NCI-H1048 (cell line): ENCODE results near the gene SP5.
"Not testable (repeated sequence)": the region's sequence is repeated elsewhere in the genome, so short reads cannot be mapped to it uniquely, and the experiment has no call there.

Experiments
- DNase-seq: peaks from one replicate; lab custom pipeline; 2025; lab: John Stamatoyannopoulos, UW

SP5 gene

GRCh38 chr2:170739048-170739447 is 23.9 kb downstream of the SP5 start:
- no peak for DNase-seq

- no peak for DNase-seq
These were observed 24.4 kb downstream of the SP5 start for GRCh38 chr2:170739507-170740046.

- DNase-seq = no peak
These were observed 25.5 kb downstream of the SP5 start for GRCh38 chr2:170740660-170741059.

- DNase-seq = no peak
These were observed 26.9 kb downstream of the SP5 start for GRCh38 chr2:170742000-170742399.

- no peak for DNase-seq
These were observed 27.9 kb downstream of the SP5 start for GRCh38 chr2:170742896-170743529.

GRCh38 chr2:170743530-170744239 is 28.5 kb downstream of the SP5 start:
- no peak for DNase-seq

- DNase-seq = no peak
These were observed 29.3 kb downstream of the SP5 start for GRCh38 chr2:170744248-170745002.

- no peak for DNase-seq
These were observed 30.2 kb downstream of the SP5 start for GRCh38 chr2:170745305-170745704.

GRCh38 chr2:170747921-170748320 is 32.8 kb downstream of the SP5 start:
- DNase-seq = no peak

GRCh38 chr2:170751555-170751954 is 36.4 kb downstream of the SP5 start:
- not testable (repeated sequence) for DNase-seq

GRCh38 chr2:170761572-170761971 is 46.4 kb downstream of the SP5 start:
- DNase-seq = no peak

- no peak for DNase-seq
These were observed 47.6 kb downstream of the SP5 start for GRCh38 chr2:170762760-170763159.

GRCh38 chr2:170763232-170763631 is 48.1 kb downstream of the SP5 start:
- no peak for DNase-seq

GRCh38 chr2:170764880-170765261 is 49.7 kb downstream of the SP5 start:
- no peak for DNase-seq

GRCh38 chr2:170766693-170767092 is 51.6 kb downstream of the SP5 start:
- DNase-seq = no peak
